DND-41 (cell line): ENCODE data around the gene AHRR.

Source experiments
- ATAC-seq: fragments of 200-7000 bp; cut with Tn5 transposase; 3 replicates; pipeline ENCODE4 v1.9.1; 2021; ENCODE audit warnings: low read depth; ENCODE audit not compliant: insufficient read depth
- DNase-seq: peaks from one replicate; pipeline ENCODE4 v3.0.0-alpha.2; 2020
- H2AFZ ChIP-seq: 2 replicates; pipeline ENCODE4 v1.6.0; 2012; ENCODE audit warnings: low read depth, low read length
- H3K27ac ChIP-seq: 2 replicates; pipeline ENCODE4 v1.5.1; 2012; ENCODE audit warnings: low read length, inconsistent platforms
- H3K27me3 ChIP-seq: fragments of 200-600 bp; sonication (generic); 2 replicates; pipeline ENCODE4 v1.6.0; 2012; ENCODE audit warnings: low read length, mild to moderate bottlenecking, inconsistent platforms; ENCODE audit not compliant: insufficient read depth, poor library complexity
- H3K36me3 ChIP-seq: 2 replicates; pipeline ENCODE4 v1.5.1; 2012; ENCODE audit warnings: low read length, inconsistent platforms; ENCODE audit not compliant: insufficient read depth
- H3K4me1 ChIP-seq: 2 replicates; pipeline ENCODE4 v1.5.1; 2012; ENCODE audit warnings: mild to moderate bottlenecking, low read length; ENCODE audit not compliant: insufficient read depth
- H3K4me2 ChIP-seq: 2 replicates; pipeline ENCODE4 v1.6.0; 2012; ENCODE audit warnings: mild to moderate bottlenecking, moderate library complexity, low read length, inconsistent platforms; ENCODE audit not compliant: insufficient read depth
- H3K4me3 ChIP-seq, 2 experiments: fragments of 200-600 bp in 1 of 2; shearing (Covaris generic) in 1 of 2; 2 replicates each; pipeline ENCODE4 v1.5.1; 2012 to 2016; ENCODE audit warnings: inconsistent platforms in 2 of 2, low read length in 2 of 2, mild to moderate bottlenecking in 2 of 2, low read depth in 1 of 2, moderate library complexity in 1 of 2
- H3K79me2 ChIP-seq: 2 replicates; pipeline ENCODE4 v1.6.0; 2012; ENCODE audit warnings: low read length, inconsistent platforms; ENCODE audit not compliant: insufficient read depth
- H3K9ac ChIP-seq: 2 replicates; pipeline ENCODE4 v1.6.0; 2012; ENCODE audit warnings: low read depth, mild to moderate bottlenecking, inconsistent platforms, low read length, moderate library complexity
- H3K9me3 ChIP-seq: 2 replicates; pipeline ENCODE4 v1.5.1; 2012; ENCODE audit warnings: low read length, moderate library complexity, mild to moderate bottlenecking, inconsistent platforms; ENCODE audit not compliant: insufficient read depth, severe bottlenecking
- H4K20me1 ChIP-seq: 2 replicates; pipeline ENCODE4 v1.6.0; 2012; ENCODE audit warnings: low read length; ENCODE audit not compliant: insufficient read depth
- EZH2 ChIP-seq: IDR thresholded peaks from 3 replicates; pipeline ENCODE4 v1.6.1; 2012; ENCODE audit warnings: borderline replicate concordance, low read depth, mild to moderate bottlenecking, moderate library complexity, low read length, inconsistent platforms; ENCODE audit not compliant: severe bottlenecking
- TF ChIP-seq, protein P1 (sequence below): IDR thresholded peaks from 2 replicates; pipeline ENCODE4 v1.5.1; 2012; ENCODE audit warnings: borderline replicate concordance, low read length, moderate library complexity, mild to moderate bottlenecking; ENCODE audit not compliant: poor library complexity, severe bottlenecking; ENCODE audit errors: extremely low read depth

AHRR gene

DNA sequence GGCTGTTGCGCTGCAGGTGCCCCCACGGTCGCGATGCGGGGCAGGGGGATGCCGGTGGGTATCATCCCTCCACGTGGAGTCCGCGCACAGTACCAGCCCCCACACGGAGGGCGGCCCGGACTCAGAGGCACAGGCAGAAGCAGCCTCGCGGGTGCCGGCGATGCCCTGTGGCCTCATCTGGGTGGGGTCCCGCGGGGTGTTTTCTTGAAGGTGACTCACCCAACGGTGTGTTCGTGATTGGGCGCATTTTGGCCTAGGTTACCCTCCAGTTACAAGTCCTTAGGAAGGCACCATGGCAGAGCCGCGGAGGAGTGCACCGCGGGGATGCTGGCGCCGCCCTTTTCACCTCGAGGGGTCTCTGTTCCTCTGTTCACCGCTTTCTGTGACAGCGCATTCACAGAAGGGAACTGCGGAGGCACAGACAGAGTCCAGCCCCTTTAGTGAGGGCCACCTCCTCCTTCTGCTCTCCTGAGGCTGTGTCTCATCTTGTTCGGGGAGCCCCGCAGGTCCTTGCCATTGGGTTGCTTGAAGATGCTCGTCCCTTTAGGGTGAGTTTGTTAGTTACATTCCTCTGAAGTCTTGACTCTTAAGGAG is 99.9 kb downstream of the AHRR start:
- Histone ChIP-seq H3K4me2 (no peak overlapping the region), H3K4me1 (peaks cover 2% of the 10 kb centered on the region), H3K4me3 (no peak overlapping the region), H3K36me3 (no peaks in the 10 kb centered on the region), H3K27me3 (no peaks in the 10 kb centered on the region), H3K9me3 (no peaks in the 10 kb centered on the region), H3K9ac (no peak overlapping the region), H3K79me2 (no peaks in the 10 kb centered on the region), H2AFZ (no peak overlapping the region), H4K20me1 (no peaks in the 10 kb centered on the region), H3K27ac (no peak overlapping the region)
- TF ChIP-seq EZH2, result no peak
- TF ChIP-seq, protein P1, sequence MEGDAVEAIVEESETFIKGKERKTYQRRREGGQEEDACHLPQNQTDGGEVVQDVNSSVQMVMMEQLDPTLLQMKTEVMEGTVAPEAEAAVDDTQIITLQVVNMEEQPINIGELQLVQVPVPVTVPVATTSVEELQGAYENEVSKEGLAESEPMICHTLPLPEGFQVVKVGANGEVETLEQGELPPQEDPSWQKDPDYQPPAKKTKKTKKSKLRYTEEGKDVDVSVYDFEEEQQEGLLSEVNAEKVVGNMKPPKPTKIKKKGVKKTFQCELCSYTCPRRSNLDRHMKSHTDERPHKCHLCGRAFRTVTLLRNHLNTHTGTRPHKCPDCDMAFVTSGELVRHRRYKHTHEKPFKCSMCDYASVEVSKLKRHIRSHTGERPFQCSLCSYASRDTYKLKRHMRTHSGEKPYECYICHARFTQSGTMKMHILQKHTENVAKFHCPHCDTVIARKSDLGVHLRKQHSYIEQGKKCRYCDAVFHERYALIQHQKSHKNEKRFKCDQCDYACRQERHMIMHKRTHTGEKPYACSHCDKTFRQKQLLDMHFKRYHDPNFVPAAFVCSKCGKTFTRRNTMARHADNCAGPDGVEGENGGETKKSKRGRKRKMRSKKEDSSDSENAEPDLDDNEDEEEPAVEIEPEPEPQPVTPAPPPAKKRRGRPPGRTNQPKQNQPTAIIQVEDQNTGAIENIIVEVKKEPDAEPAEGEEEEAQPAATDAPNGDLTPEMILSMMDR, result no peak
- DNase-seq (no peak), ATAC-seq (no peak)

DNA sequence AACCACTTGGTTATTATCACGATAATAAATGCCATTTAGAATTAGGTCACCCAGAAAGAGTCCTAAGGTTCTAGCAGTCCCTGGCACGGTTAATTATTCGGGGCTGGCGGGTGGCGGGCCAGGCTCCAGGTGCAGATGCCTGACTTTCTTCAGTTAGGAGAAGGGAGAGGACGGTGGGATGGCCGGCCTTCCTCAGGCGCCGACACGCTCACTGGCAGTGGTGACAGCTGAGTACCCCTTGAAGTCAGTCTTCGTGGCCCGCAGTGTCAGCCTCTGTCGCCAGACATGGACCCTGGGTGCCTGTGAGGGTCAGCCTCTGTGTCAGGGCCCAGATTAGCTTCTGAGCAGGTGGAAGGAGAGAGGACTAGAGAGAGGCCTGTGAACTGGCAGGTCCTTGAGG is 100.4 kb downstream of the AHRR start:
- H4K20me1 ChIP-seq, result no peaks in the 10 kb centered on the region
- no peaks in the 10 kb centered on the region for H3K36me3 ChIP-seq
- no peak overlapping the region for H3K4me3 ChIP-seq
- TF ChIP-seq, protein P1, result no peak
- TF ChIP-seq EZH2, result no peak
- no peaks in the 10 kb centered on the region for H3K79me2 ChIP-seq
- H3K27ac ChIP-seq, result no peak overlapping the region
- no peaks in the 10 kb centered on the region for H3K27me3 ChIP-seq
- DNase-seq, result no peak
- ATAC-seq, result no peak
- H3K9me3 ChIP-seq, result no peaks in the 10 kb centered on the region
- no peak overlapping the region for H2AFZ ChIP-seq
- H3K4me2 ChIP-seq, result no peak overlapping the region
- no peaks in the 10 kb centered on the region for H3K4me1 ChIP-seq
- no peak overlapping the region for H3K9ac ChIP-seq

DNA sequence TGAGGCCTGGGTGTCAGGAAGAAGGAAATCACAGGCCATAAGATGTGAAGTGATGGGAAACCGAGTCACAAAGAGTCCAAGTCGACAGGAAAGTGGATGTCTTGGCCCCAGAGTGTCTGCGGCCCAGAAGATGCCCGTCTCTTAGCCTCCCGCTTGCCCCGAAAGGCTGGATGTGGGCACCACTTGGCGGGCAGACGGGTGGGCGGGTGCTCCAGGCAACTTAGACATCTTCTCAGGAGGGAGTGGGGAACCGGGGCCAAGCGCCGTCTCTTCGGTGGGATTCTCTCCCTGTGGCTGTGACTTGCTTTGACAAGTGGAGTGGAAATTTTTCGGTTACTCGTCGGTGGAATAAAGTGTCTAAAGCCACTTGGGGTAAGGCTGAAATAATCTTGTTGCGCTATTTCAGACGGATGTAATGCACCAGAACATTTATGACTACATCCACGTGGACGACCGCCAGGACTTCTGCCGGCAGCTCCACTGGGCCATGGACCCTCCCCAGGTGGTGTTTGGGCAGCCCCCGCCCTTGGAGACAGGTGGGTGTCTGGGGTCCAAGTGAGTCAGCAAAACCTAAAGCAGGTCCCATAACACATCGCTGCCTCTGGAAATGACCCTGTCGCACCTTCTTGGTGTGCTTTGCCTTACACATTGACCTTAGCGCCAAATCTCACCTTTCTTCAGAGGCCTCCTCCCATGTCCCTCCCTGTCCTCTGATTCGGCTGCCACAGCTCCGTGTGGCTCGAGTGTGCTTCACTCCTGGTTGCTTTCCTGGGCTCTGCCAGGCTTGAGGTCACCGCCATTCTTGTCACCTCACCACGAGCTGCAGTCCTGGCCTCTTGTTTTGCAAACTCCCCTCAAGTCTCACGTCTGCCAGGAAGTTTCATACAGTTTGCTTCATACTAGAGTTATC is 101.1 kb downstream of the AHRR start:
- ATAC-seq, result no peak

More for the DNA sequence above, 101.1 kb downstream of the AHRR start:
- TF ChIP-seq, protein P1, result no peak
- TF ChIP-seq EZH2, result no peak
- no peak overlapping the region for H3K4me3 ChIP-seq
- H3K9me3 ChIP-seq, result no peaks in the 10 kb centered on the region
- H4K20me1 ChIP-seq, result no peaks in the 10 kb centered on the region
- H3K79me2 ChIP-seq, result no peaks in the 10 kb centered on the region
- H3K36me3 ChIP-seq, result no peaks in the 10 kb centered on the region
- no peak overlapping the region for H3K4me2 ChIP-seq
- no peaks in the 10 kb centered on the region for H3K4me1 ChIP-seq
- H3K27ac ChIP-seq, result no peak overlapping the region
- H2AFZ ChIP-seq, result no peak overlapping the region
- H3K9ac ChIP-seq, result no peak overlapping the region
- no peak for DNase-seq
- H3K27me3 ChIP-seq, result no peaks in the 10 kb centered on the region
